HepG2 (cell line): Measurements from ENCODE around the gene NOL4L. TPM values are rescaled to one million over a fixed set of nuclear protein-coding genes. Genes with fewer than 3 reads are reported as not detected.

ENCODE experiments used
- ATAC-seq: fragments of 200-7000 bp; cut with Tn5 transposase; 3 replicates; pipeline ENCODE4 v1.9.1; 2020; ENCODE audit warnings: mild to moderate bottlenecking, moderate library complexity
- BruUV-seq: library from RNA; stranded (reverse); fragments of 400-500 nt; replicated peaks from 2 replicates; lab custom pipeline; 2021; lab: Mats Ljungman, UMichigan
- CTCF ChIA-PET: fragments of 300-600 bp; formaldehyde crosslinking; extraction: SDS; loops from one replicate; lab custom pipeline; 2021; ENCODE audit warnings: low total read pairs, inconsistent platforms, low intra/inter-chr PET ratio; lab: Yijun Ruan, JAX
- POLR2A ChIA-PET: fragments of 350-600 bp; sonication (Branson Sonifier 250); formaldehyde crosslinking; loops from one replicate; lab custom pipeline; 2020; ENCODE audit warnings: antibody characterized with exemption, inconsistent platforms; lab: Yijun Ruan, JAX
- DNase-seq: peaks from one replicate; pipeline ENCODE4 v3.0.0-alpha.2; 2015; ENCODE audit warnings: low spot score
- FAIRE-seq: peaks from 3 replicates; lab custom pipeline; 2011; peaks lifted over from hg19 to GRCh38; lab: Jason Lieb, UNC
- H2AFZ ChIP-seq: one replicate; pipeline ENCODE4 v1.6.1; 2011; ENCODE audit warnings: low read length, inconsistent platforms
- H3K27ac ChIP-seq: fragments of 300-600 bp; 3 replicates; pipeline ENCODE4 v1.8.0; 2011; ENCODE audit warnings: mixed run types, mild to moderate bottlenecking, mixed read lengths, low read length, inconsistent platforms; ENCODE audit not compliant: insufficient read depth; ENCODE audit errors: extremely low read length
- H3K27me3 ChIP-seq, 2 experiments: fragments of 200-600 bp in 1 of 2; 2 replicates in 1 of 2; 3 replicates in 1 of 2; pipeline versions ENCODE4 v1.6.0 to v1.8.0; 2011; ENCODE audit warnings: low read length in 2 of 2, mild to moderate bottlenecking in 2 of 2, moderate library complexity in 2 of 2, inconsistent platforms in 1 of 2; ENCODE audit not compliant: insufficient read depth in 2 of 2, control insufficient read depth in 1 of 2
- H3K36me3 ChIP-seq, 2 experiments: fragments of 200-600 bp in 1 of 2; replicated peaks in 1 of 2; 2 replicates in 1 of 2; 3 replicates in 1 of 2; pipeline versions ENCODE4 v1.5.1 to v1.8.0; 2011; ENCODE audit warnings: low read length in 2 of 2, inconsistent platforms in 1 of 2; ENCODE audit not compliant: insufficient read depth in 2 of 2, control insufficient read depth in 1 of 2
- H3K4me1 ChIP-seq: 2 replicates; pipeline ENCODE4 v1.5.1; 2012; ENCODE audit warnings: low read length, inconsistent platforms; ENCODE audit not compliant: insufficient read depth
- H3K4me2 ChIP-seq: 2 replicates; pipeline ENCODE4 v1.6.0; 2011; ENCODE audit warnings: low read depth, low read length, inconsistent platforms
- H3K4me3 ChIP-seq, 3 experiments: fragments of 200-600 bp in 1 of 3; sonication (generic), shearing (Covaris generic) in 1 of 3; replicated peaks in 1 of 3; 2 replicates each; pipeline ENCODE4 v1.5.1; 2011 to 2016; ENCODE audit warnings: low read length in 3 of 3, inconsistent platforms in 2 of 3, low read depth in 2 of 3, mild to moderate bottlenecking in 2 of 3, control low read depth in 1 of 3, mixed read lengths in 1 of 3; ENCODE audit not compliant: insufficient read depth in 1 of 3
- H3K79me2 ChIP-seq: one replicate; pipeline ENCODE4 v1.6.1; 2011; ENCODE audit warnings: low read length, inconsistent platforms; ENCODE audit not compliant: insufficient read depth
- H3K9ac ChIP-seq: 2 replicates; pipeline ENCODE4 v1.6.0; 2011; ENCODE audit warnings: mild to moderate bottlenecking, low read depth, low read length, inconsistent platforms; ENCODE audit not compliant: insufficient read depth
- H3K9me3 ChIP-seq: 2 replicates; pipeline ENCODE4 v1.5.1; 2012; ENCODE audit warnings: mild to moderate bottlenecking, low read length
- H4K20me1 ChIP-seq: 2 replicates; pipeline ENCODE4 v1.6.0; 2011; ENCODE audit warnings: inconsistent platforms, mild to moderate bottlenecking, low read length, moderate library complexity; ENCODE audit not compliant: insufficient read depth
- HOXA3 ChIP-seq: sonication (generic); formaldehyde crosslinking; IDR thresholded peaks from 2 replicates; pipeline ENCODE4 v1.5.0; 2020; ENCODE audit warnings: missing genetic modification reagents
- KAT8 ChIP-seq: IDR thresholded peaks from 2 replicates; pipeline ENCODE4 v1.6.1; 2016; ENCODE audit warnings: missing genetic modification reagents, missing compliant biosample characterization
- MATR3 ChIP-seq: sonication (generic); formaldehyde crosslinking; IDR thresholded peaks from 2 replicates; pipeline ENCODE4 v1.4.0; 2020; ENCODE audit warnings: missing genetic modification reagents
- MAZ ChIP-seq, 2 experiments: sonication (generic) in 1 of 2; formaldehyde crosslinking in 1 of 2; IDR thresholded peaks; 2 replicates each; pipeline versions ENCODE4 v1.5.0 to v1.6.1; 2012 to 2020; ENCODE audit warnings: low read depth in 2 of 2, mild to moderate bottlenecking in 2 of 2, borderline replicate concordance in 1 of 2, improper control_type of control experiment in 1 of 2, low read length in 1 of 2, missing genetic modification reagents in 1 of 2, moderate library complexity in 1 of 2
- MLXIP ChIP-seq: sonication (generic); formaldehyde crosslinking; IDR thresholded peaks from 2 replicates; pipeline ENCODE4 v1.9.0; 2021; ENCODE audit warnings: missing genetic modification reagents, borderline replicate concordance
- MTA3 ChIP-seq: sonication (generic); formaldehyde crosslinking; IDR thresholded peaks from 2 replicates; pipeline ENCODE4 v1.4.0; 2020; ENCODE audit warnings: missing genetic modification reagents
- POLR2AphosphoS5 ChIP-seq: IDR thresholded peaks from 2 replicates; pipeline ENCODE4 v1.6.1; 2012; ENCODE audit warnings: low read depth, low read length
- TBX3 ChIP-seq: fragments of 450-650 bp; IDR thresholded peaks from 2 replicates; pipeline ENCODE4 v1.6.1; 2017; ENCODE audit warnings: antibody characterized with exemption, mild to moderate bottlenecking, inconsistent platforms, borderline replicate concordance
- TRIM24 ChIP-seq: sonication (generic); formaldehyde crosslinking; IDR thresholded peaks from 2 replicates; pipeline ENCODE4 v1.8.0; 2022; ENCODE audit warnings: mild to moderate bottlenecking, missing genetic modification reagents
- ZNF18 ChIP-seq: sonication (generic); formaldehyde crosslinking; IDR thresholded peaks from 2 replicates; pipeline ENCODE4 v1.8.0; 2022; ENCODE audit warnings: mild to moderate bottlenecking, missing genetic modification reagents; ENCODE audit not compliant: insufficient replicate concordance
- ZNF180 ChIP-seq: sonication (generic); formaldehyde crosslinking; IDR thresholded peaks from 2 replicates; pipeline ENCODE4 v1.4.0; 2020; ENCODE audit warnings: low read depth, missing genetic modification reagents, borderline replicate concordance
- ZNF451 ChIP-seq: sonication (generic); formaldehyde crosslinking; IDR thresholded peaks from 2 replicates; pipeline ENCODE4 v1.5.0; 2020; ENCODE audit warnings: mild to moderate bottlenecking, missing genetic modification reagents
- ZNF543 ChIP-seq: sonication (generic); formaldehyde crosslinking; IDR thresholded peaks from 2 replicates; pipeline ENCODE4 v1.4.0; 2020; ENCODE audit warnings: mild to moderate bottlenecking, missing genetic modification reagents
- ZNF546 ChIP-seq: sonication (generic); formaldehyde crosslinking; conservative IDR thresholded peaks from 2 replicates; pipeline ENCODE4 v1.8.1; 2023; ENCODE audit warnings: mild to moderate bottlenecking, missing genetic modification reagents
- ZNF547 ChIP-seq: sonication (generic); formaldehyde crosslinking; IDR thresholded peaks from 2 replicates; pipeline ENCODE4 v1.5.1; 2020; ENCODE audit warnings: mild to moderate bottlenecking, missing genetic modification reagents
- ZNF570 ChIP-seq: sonication (generic); formaldehyde crosslinking; IDR thresholded peaks from 2 replicates; pipeline ENCODE4 v1.4.0; 2020; ENCODE audit warnings: mild to moderate bottlenecking, missing genetic modification reagents, borderline replicate concordance
- ZNF670 ChIP-seq: sonication (generic); formaldehyde crosslinking; IDR thresholded peaks from 2 replicates; pipeline ENCODE4 v1.8.0; 2022; ENCODE audit warnings: mild to moderate bottlenecking, missing genetic modification reagents, borderline replicate concordance
- ZNF788 ChIP-seq: sonication (generic); formaldehyde crosslinking; IDR thresholded peaks from 2 replicates; pipeline ENCODE4 v1.5.0; 2020; ENCODE audit warnings: mild to moderate bottlenecking, missing genetic modification reagents, borderline replicate concordance
- WGBS: methylation state at CpG from one replicate; pipeline ENCODE4 v1.1.6; 2017; ENCODE audit warnings: low lambda C conversion rate; 5-methylcytosine and 5-hydroxymethylcytosine counted together
- in situ Hi-C: cut with HindIII; loops from 2 replicates; pipeline ENCODE4 v1.10.0; 2017; ENCODE audit warnings: low pct_unique_long_range_greater_than_20kb; ENCODE audit not compliant: extremely low pct_ligation_motif_present
- intact Hi-C: fragments of 100-400 bp; cut with micrococcal nuclease; formaldehyde crosslinking; loops from one replicate; pipeline ENCODE4 v1.10.0; 2022; ENCODE audit not compliant: unreplicated experiment
- polyA plus RNA-seq, 8 experiments: library from polyadenylated mRNA; depleted of rRNA in 3 of 8; stranded (reverse) in 7 of 8; unstranded in 1 of 8; fragments of >200 nt; fragmentation: Illumina TruSeq in 4 of 8; extraction: Trizol in 4 of 8; gene quantifications; 2 replicates each; pipeline versions ENCODE4 v1.2.1 to v1.2.3, GENCODE V29; 2011 to 2016; ENCODE audit warnings: low read depth in 4 of 8, missing spikeins in 1 of 8, mixed read lengths in 1 of 8; ENCODE audit not compliant: insufficient read depth in 1 of 8
- total RNA-seq, 5 experiments: library from RNA; depleted of rRNA; stranded (reverse); fragments of >200 nt; fragmentation: Illumina TruSeq; extraction: Trizol; gene quantifications; 2 replicates each; pipeline ENCODE4 v1.2.3, GENCODE V29; 2016; ENCODE audit warnings: low read depth in 1 of 5
- TF ChIP-seq, protein P1 (sequence below): sonication (generic); formaldehyde crosslinking; IDR thresholded peaks from 2 replicates; pipeline ENCODE4 v1.8.1; 2023; ENCODE audit warnings: mild to moderate bottlenecking, inconsistent platforms, moderate library complexity, missing genetic modification reagents, borderline replicate concordance

Gene NOL4L
- total and polyA plus RNA-seq, 2 of the 13 experiments (the other 11 are each of a cell fraction or from before 2014, with no cell fraction given) = 16.6 to 35.4 TPM

GRCh38 chr20:32440758-32441078 is 144.4 kb downstream of the NOL4L start:
- Histone ChIP-seq H2AFZ (no peak overlapping the region), H4K20me1 (peaks cover 30% of the 10 kb centered on the region; the same call in 1 of the 2 replicates), H3K27ac (no peak overlapping the region), H3K79me2 (no peaks in the 10 kb centered on the region), H3K36me3 (peaks cover 29 to 66% of the 10 kb centered on the region in 2 experiments), H3K4me2 (no peak overlapping the region), H3K4me3 (no peak overlapping the region), H3K4me1 (peaks cover 58% of the 10 kb centered on the region), H3K9me3 (no peaks in the 10 kb centered on the region), H3K9ac (no peak overlapping the region), H3K27me3 (no peaks in the 10 kb centered on the region)
- 95% methylated on average over 4 of the region's 4 CpGs for WGBS
- FAIRE-seq = no peak
- ATAC-seq = peak; percentile 1; the same call in 1 of the 3 replicates
- no peak for DNase-seq
- intact Hi-C loops (no loop called here), in situ Hi-C loops (no loop called here)
- POLR2A ChIA-PET = interaction anchor here (0.9 kb wide), 1 partner anchor 83 kb away, joined by 3 read pairs; the partner anchor contains the start of gene ASXL1
- no TSS peak for BruUV-seq
- CTCF ChIA-PET = no interaction called here
- TF ChIP-seq ZNF546 (CRISPR knock-in tag) (no peak), ZNF670 (CRISPR knock-in tag) (0 out of 2 replicates have a peak, but pooled peaks have one; percentile 44), ZNF543 (CRISPR knock-in tag) (no peak), HOXA3 (0 out of 2 replicates have a peak, but pooled peaks have one; percentile 41), ZNF788 (CRISPR knock-in tag) (peak; percentile 23; the same call in 1 of the 2 replicates), ZNF180 (no peak), ZNF451 (0 out of 2 replicates have a peak, but pooled peaks have one; percentile 41), POLR2AphosphoS5 (0 out of 2 replicates have a peak, but pooled peaks have one; percentile 11), MLXIP (CRISPR knock-in tag) (no peak), ZNF570 (no peak), ZNF18 (CRISPR knock-in tag) (no peak), TBX3 (no peak), KAT8 (CRISPR knock-in tag) (no peak), TRIM24 (CRISPR knock-in tag) (no peak), MATR3 (CRISPR knock-in tag) (no peak), MAZ (IDR thresholded peaks at IDR 0.05; ENCODE audit: borderline replicate concordance, low read depth, low read length) (no peak), MAZ (CRISPR knock-in tag; IDR thresholded peaks at IDR 0.05; ENCODE audit: low read depth) (0 out of 2 replicates have a peak, but pooled peaks have one; percentile 41), MTA3 (CRISPR knock-in tag) (no peak), ZNF547 (no peak)
- TF ChIP-seq, protein P1, sequence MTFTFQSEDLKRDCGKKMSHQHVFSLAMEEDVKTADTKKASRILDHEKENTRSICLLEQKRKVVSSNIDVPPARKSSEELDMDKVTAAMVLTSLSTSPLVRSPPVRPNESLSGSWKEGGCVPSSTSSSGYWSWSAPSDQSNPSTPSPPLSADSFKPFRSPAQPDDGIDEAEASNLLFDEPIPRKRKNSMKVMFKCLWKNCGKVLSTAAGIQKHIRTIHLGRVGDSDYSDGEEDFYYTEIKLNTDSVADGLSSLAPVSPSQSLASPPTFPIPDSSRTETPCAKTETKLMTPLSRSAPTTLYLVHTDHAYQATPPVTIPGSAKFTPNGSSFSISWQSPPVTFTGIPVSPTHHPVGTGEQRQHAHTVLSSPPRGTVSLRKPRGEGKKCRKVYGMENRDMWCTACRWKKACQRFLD = no peak
